Suppressor macrophage (primary cell): ENCODE data around the gene SPAG16.
"Not testable (repeated sequence)": the region's sequence is repeated elsewhere in the genome, so short reads cannot be mapped to it uniquely, and the experiment has no call there.

Experiments
- DNase-seq, 4 experiments: peaks; one replicate each; pipeline ENCODE4 v3.0.0-alpha.2; 2020 to 2022

Gene SPAG16

GRCh38 chr2:214019229-214019972 lies 735.1 kb downstream of the SPAG16 start:
- peak in 3 of 4 experiments; percentile 29 to 50 (median 35) for DNase-seq

GRCh38 chr2:214019973-214020345 lies 735.7 kb downstream of the SPAG16 start:
- peak; percentile 4 to 27 (median 12) for DNase-seq

- DNase-seq, result no peak
Observed at GRCh38 chr2:214029190-214029589, 744.9 kb downstream of the SPAG16 start.

GRCh38 chr2:214031566-214031965 lies 747.3 kb downstream of the SPAG16 start:
- no peak for DNase-seq

- no peak for DNase-seq
Observed at GRCh38 chr2:214034417-214034816, 750.2 kb downstream of the SPAG16 start.

- no peak for DNase-seq
Observed at GRCh38 chr2:214035091-214035852, 751.0 kb downstream of the SPAG16 start.

GRCh38 chr2:214035921-214036320 lies 751.7 kb downstream of the SPAG16 start:
- DNase-seq, result no peak

GRCh38 chr2:214038186-214038585 lies 753.9 kb downstream of the SPAG16 start:
- no peak for DNase-seq

GRCh38 chr2:214050731-214051130 lies 766.5 kb downstream of the SPAG16 start:
- DNase-seq, result no peak

GRCh38 chr2:214051585-214051984 lies 767.3 kb downstream of the SPAG16 start:
- DNase-seq, result no peak

- DNase-seq, result no peak
Observed at GRCh38 chr2:214052235-214052634, 768.0 kb downstream of the SPAG16 start.

- no peak for DNase-seq
Observed at GRCh38 chr2:214057986-214058385, 773.7 kb downstream of the SPAG16 start.

GRCh38 chr2:214062279-214062678 lies 778.0 kb downstream of the SPAG16 start:
- DNase-seq, result not testable (repeated sequence)

GRCh38 chr2:214064471-214064870 lies 780.2 kb downstream of the SPAG16 start:
- no peak for DNase-seq

- no peak for DNase-seq
Observed at GRCh38 chr2:214066862-214067261, 782.6 kb downstream of the SPAG16 start.

- DNase-seq, result peak in 1 of 4 experiments; percentile 1
Observed at GRCh38 chr2:214069254-214069653, 785.0 kb downstream of the SPAG16 start.

- DNase-seq, result no peak
Observed at GRCh38 chr2:214075456-214075855, 791.2 kb downstream of the SPAG16 start.

GRCh38 chr2:214076527-214076926 lies 792.3 kb downstream of the SPAG16 start:
- no peak for DNase-seq

GRCh38 chr2:214077727-214078126 lies 793.5 kb downstream of the SPAG16 start:
- no peak for DNase-seq

- DNase-seq, result no peak
Observed at GRCh38 chr2:214079032-214079431, 794.8 kb downstream of the SPAG16 start.

- DNase-seq, result no peak
Observed at GRCh38 chr2:214088536-214088935, 804.3 kb downstream of the SPAG16 start.

- DNase-seq, result no peak
Observed at GRCh38 chr2:214096208-214096715, 812.0 kb downstream of the SPAG16 start.

GRCh38 chr2:214098811-214099210 lies 814.5 kb downstream of the SPAG16 start:
- no peak for DNase-seq

GRCh38 chr2:214100488-214100887 lies 816.2 kb downstream of the SPAG16 start:
- DNase-seq, result no peak
